SU-DHL-6 (cell line): Measurements from ENCODE around the gene FBXO10.

Experiments
- H2AFZ ChIP-seq: fragments of 200-600 bp; sonication (generic); 2 replicates; pipeline ENCODE4 v1.6.1; 2014; ENCODE audit warnings: low read depth, mild to moderate bottlenecking, moderate library complexity, mixed read lengths, antibody characterized with exemption, low read length; ENCODE audit not compliant: severe bottlenecking
- H3F3A ChIP-seq: fragments of 200-600 bp; shearing (Covaris generic); 2 replicates; pipeline ENCODE4 v1.6.0; 2016; ENCODE audit warnings: antibody characterized with exemption, mild to moderate bottlenecking; ENCODE audit not compliant: insufficient read depth
- H3K27ac ChIP-seq: fragments of 200-600 bp; sonication (generic); 2 replicates; pipeline ENCODE4 v1.5.1; 2016; ENCODE audit warnings: low read depth, mild to moderate bottlenecking, low read length, moderate library complexity, mixed read lengths
- H3K27me3 ChIP-seq: fragments of 200-600 bp; sonication (generic), shearing (Covaris generic); 2 replicates; pipeline ENCODE4 v1.6.0; 2014; ENCODE audit warnings: mild to moderate bottlenecking, low read length
- H3K36me3 ChIP-seq: fragments of 200-600 bp; sonication (generic); 2 replicates; pipeline ENCODE4 v1.6.1; 2014; ENCODE audit warnings: mild to moderate bottlenecking, low read length, mixed read lengths
- H3K4me2 ChIP-seq: fragments of 300-600, 200-600 bp; shearing (Covaris generic), sonication (generic); 2 replicates; pipeline ENCODE4 v1.6.0; 2014; ENCODE audit warnings: low read length, low read depth, mild to moderate bottlenecking; ENCODE audit not compliant: poor library complexity, severe bottlenecking
- H3K4me3 ChIP-seq: fragments of 200-600 bp; sonication (generic); 2 replicates; pipeline ENCODE4 v1.5.1; 2014; ENCODE audit warnings: antibody characterized with exemption, low read length, mild to moderate bottlenecking, mixed read lengths; ENCODE audit not compliant: insufficient read depth, poor library complexity, severe bottlenecking
- H3K79me2 ChIP-seq: fragments of 200-600 bp; sonication (generic); 2 replicates; pipeline ENCODE4 v1.6.1; 2014; ENCODE audit warnings: mild to moderate bottlenecking, low read length, moderate library complexity; ENCODE audit not compliant: insufficient read depth
- H3K9ac ChIP-seq: fragments of 200-600 bp; sonication (generic); 2 replicates; pipeline ENCODE4 v1.7.0; 2014; ENCODE audit warnings: mild to moderate bottlenecking, low read length
- H3K9me2 ChIP-seq: fragments of 200-600 bp; sonication (generic); replicated peaks from 2 replicates; pipeline ENCODE4 v1.6.1; 2014; ENCODE audit warnings: low read length; ENCODE audit not compliant: insufficient read depth
- H3K9me3 ChIP-seq: fragments of 200-600 bp; sonication (generic); 2 replicates; pipeline ENCODE4 v1.6.1; 2014; ENCODE audit warnings: low read length, mixed read lengths; ENCODE audit not compliant: insufficient read depth
- H4K20me1 ChIP-seq: fragments of 200-600 bp; sonication (generic); 2 replicates; pipeline ENCODE4 v1.6.1; 2014; ENCODE audit warnings: low read depth, mild to moderate bottlenecking, antibody characterized with exemption, low read length, moderate library complexity, mixed read lengths
- EZH2phosphoT487 ChIP-seq: fragments of 200-600 bp; sonication (generic), shearing (Covaris generic); conservative IDR thresholded peaks from 2 replicates; pipeline ENCODE4 v1.6.1; 2018; ENCODE audit warnings: mild to moderate bottlenecking, antibody characterized with exemption, low read length, moderate library complexity, mixed read lengths
- TF ChIP-seq, protein P1 (sequence below): fragments of 200-600 bp; sonication (generic); IDR thresholded peaks from one replicate; pipeline ENCODE4 v1.5.1; 2017; ENCODE audit warnings: antibody characterized with exemption, mild to moderate bottlenecking, low read length, moderate library complexity; ENCODE audit not compliant: insufficient read depth, poor library complexity, severe bottlenecking

Gene FBXO10

DNA sequence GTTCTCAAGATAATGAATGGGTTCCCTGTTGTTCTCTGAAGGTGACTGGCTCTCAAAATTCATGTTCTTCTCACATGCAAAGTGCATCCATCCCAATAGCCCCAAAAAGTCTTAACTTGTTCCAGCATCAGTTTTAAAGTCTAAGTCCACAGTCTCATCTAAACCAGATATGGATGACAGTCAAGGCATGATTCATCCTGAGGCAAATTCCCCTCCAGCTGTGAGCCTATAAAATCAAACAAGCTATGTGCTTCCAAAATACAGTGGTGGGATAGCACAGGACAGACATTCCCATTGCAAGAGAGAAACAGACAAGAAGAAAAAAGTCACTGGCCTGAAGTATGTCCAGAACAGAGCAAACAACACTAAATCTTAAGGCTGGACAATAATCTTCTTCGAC lies 25.4 kb downstream of the FBXO10 start:
- H3K4me3 ChIP-seq: no peak overlapping the region
- TF ChIP-seq, protein P1, sequence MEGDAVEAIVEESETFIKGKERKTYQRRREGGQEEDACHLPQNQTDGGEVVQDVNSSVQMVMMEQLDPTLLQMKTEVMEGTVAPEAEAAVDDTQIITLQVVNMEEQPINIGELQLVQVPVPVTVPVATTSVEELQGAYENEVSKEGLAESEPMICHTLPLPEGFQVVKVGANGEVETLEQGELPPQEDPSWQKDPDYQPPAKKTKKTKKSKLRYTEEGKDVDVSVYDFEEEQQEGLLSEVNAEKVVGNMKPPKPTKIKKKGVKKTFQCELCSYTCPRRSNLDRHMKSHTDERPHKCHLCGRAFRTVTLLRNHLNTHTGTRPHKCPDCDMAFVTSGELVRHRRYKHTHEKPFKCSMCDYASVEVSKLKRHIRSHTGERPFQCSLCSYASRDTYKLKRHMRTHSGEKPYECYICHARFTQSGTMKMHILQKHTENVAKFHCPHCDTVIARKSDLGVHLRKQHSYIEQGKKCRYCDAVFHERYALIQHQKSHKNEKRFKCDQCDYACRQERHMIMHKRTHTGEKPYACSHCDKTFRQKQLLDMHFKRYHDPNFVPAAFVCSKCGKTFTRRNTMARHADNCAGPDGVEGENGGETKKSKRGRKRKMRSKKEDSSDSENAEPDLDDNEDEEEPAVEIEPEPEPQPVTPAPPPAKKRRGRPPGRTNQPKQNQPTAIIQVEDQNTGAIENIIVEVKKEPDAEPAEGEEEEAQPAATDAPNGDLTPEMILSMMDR: no peak
- TF ChIP-seq EZH2phosphoT487: no peak
- H3K79me2 ChIP-seq: no peaks in the 10 kb centered on the region
- H3K9me2 ChIP-seq: no peaks in the 10 kb centered on the region
- no peak overlapping the region for H3K27ac ChIP-seq
- no peak overlapping the region for H2AFZ ChIP-seq
- H3K9ac ChIP-seq: no peak overlapping the region
- H3F3A ChIP-seq: no peaks in the 10 kb centered on the region
- no peaks in the 10 kb centered on the region for H3K27me3 ChIP-seq
- no peaks in the 10 kb centered on the region for H3K36me3 ChIP-seq
- H3K9me3 ChIP-seq: no peaks in the 10 kb centered on the region
- no peaks in the 10 kb centered on the region for H4K20me1 ChIP-seq
- no peak overlapping the region for H3K4me2 ChIP-seq

DNA sequence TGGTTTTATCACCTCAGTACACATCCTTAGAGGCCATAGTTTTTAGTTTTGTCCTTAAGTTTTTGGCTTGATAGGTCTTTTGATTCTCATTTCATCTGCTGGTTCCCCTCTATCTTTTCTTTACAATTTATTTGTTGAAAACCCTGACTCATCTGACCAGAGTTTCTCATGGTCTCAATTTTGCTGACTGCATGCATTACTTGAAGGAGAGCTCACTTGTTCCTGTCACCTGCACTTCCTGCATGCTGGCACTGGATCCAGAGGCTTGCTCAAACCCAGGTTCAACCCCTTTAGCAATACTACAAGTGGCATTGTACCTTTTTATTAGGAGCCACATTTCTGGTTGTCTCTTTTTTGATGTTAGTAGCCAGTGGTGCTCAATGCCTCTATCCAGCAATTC lies 26.7 kb downstream of the FBXO10 start:
- Histone ChIP-seq H3K9me2 (no peaks in the 10 kb centered on the region), H3K9ac (no peak overlapping the region), H2AFZ (no peak overlapping the region), H3K9me3 (no peaks in the 10 kb centered on the region), H3K4me3 (no peak overlapping the region), H3K27me3 (no peaks in the 10 kb centered on the region), H3K4me2 (no peak overlapping the region), H3F3A (no peaks in the 10 kb centered on the region), H4K20me1 (no peaks in the 10 kb centered on the region), H3K36me3 (no peaks in the 10 kb centered on the region), H3K79me2 (no peaks in the 10 kb centered on the region), H3K27ac (no peak overlapping the region)
- no peak for TF ChIP-seq EZH2phosphoT487
- TF ChIP-seq, protein P1: no peak

DNA sequence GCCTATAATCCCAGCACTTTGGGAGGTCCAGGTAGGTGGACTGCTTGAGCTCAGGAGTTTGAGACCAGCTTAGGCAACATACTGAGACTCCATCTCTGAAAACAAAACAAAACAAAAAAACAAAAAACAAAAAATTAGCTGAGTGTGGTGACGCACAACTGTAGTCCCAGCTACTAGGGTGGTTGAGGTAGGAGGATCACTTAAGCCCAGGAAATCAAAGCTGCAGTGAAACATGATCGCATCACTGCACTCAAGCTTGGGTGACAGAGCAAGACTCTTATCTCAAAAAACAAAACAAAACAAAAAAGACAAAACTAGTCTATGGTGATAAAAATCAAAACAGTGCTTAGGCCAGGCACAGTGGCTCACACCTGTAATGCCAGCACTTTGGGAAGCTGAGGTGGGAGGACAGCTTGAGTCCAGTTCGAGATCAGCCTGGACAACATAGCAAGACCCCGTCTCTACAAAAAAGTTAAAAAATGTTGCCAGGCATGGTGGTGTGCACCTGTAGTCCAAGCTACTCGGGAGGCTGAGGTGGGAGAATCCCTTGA lies 28.8 kb downstream of the FBXO10 start:
- no peak for TF ChIP-seq EZH2phosphoT487
- TF ChIP-seq, protein P1: no peak
- no peaks in the 10 kb centered on the region for H3K9me2 ChIP-seq
- no peak overlapping the region for H2AFZ ChIP-seq
- H3K27me3 ChIP-seq: no peaks in the 10 kb centered on the region
- no peaks in the 10 kb centered on the region for H3K36me3 ChIP-seq
- H3K4me2 ChIP-seq: no peak overlapping the region
- no peaks in the 10 kb centered on the region for H4K20me1 ChIP-seq
- H3F3A ChIP-seq: no peaks in the 10 kb centered on the region
- no peak overlapping the region for H3K27ac ChIP-seq
- H3K4me3 ChIP-seq: no peak overlapping the region
- no peaks in the 10 kb centered on the region for H3K79me2 ChIP-seq
- H3K9me3 ChIP-seq: no peaks in the 10 kb centered on the region
- H3K9ac ChIP-seq: no peak overlapping the region
